Glutamatergic neuron (in vitro differentiated cells): ENCODE data around the gene TMC1. TPM values are rescaled to one million over a fixed set of nuclear protein-coding genes. Genes with fewer than 3 reads are reported as not detected.

Experiments
- DNase-seq: peaks from one replicate; pipeline ENCODE4 v3.0.0; 2022
- H3K27ac Mint-ChIP-seq: one replicate; pipeline ENCODE4 v1.8.0; 2020; ENCODE audit warnings: mild to moderate bottlenecking, mixed read lengths, inconsistent platforms; ENCODE audit not compliant: unreplicated experiment
- H3K27me3 Mint-ChIP-seq: one replicate; pipeline ENCODE4 v1.8.0; 2020; ENCODE audit warnings: mild to moderate bottlenecking, moderate library complexity, mixed read lengths, inconsistent platforms; ENCODE audit not compliant: unreplicated experiment
- H3K36me3 Mint-ChIP-seq: one replicate; pipeline ENCODE4 v1.8.0; 2020; ENCODE audit warnings: mild to moderate bottlenecking, mixed read lengths, inconsistent platforms; ENCODE audit not compliant: unreplicated experiment
- H3K4me1 Mint-ChIP-seq: one replicate; pipeline ENCODE4 v1.8.0; 2020; ENCODE audit warnings: mild to moderate bottlenecking, low read depth, mixed read lengths, inconsistent platforms; ENCODE audit not compliant: unreplicated experiment
- H3K4me3 Mint-ChIP-seq: one replicate; pipeline ENCODE4 v1.8.0; 2020; ENCODE audit warnings: mild to moderate bottlenecking, mixed read lengths, inconsistent platforms; ENCODE audit not compliant: unreplicated experiment
- H3K9me3 Mint-ChIP-seq: one replicate; pipeline ENCODE4 v1.8.0; 2020; ENCODE audit warnings: mild to moderate bottlenecking, moderate library complexity, mixed read lengths, inconsistent platforms; ENCODE audit not compliant: unreplicated experiment
- CTCF ChIP-seq: fragments of 200-600 bp; sonication (generic); IDR thresholded peaks from one replicate; pipeline ENCODE4 v1.5.0; 2021; ENCODE audit not compliant: partially characterized antibody, unreplicated experiment
- total RNA-seq: library from RNA; stranded (reverse); fragmentation: NEBNext Ultra II Directional; extraction: Animal tissue kit (Norgen Biotek cat#: 25700); gene quantifications from one replicate; pipeline ENCODE4 v1.2.1, GENCODE V29; 2021; ENCODE audit not compliant: unreplicated experiment

Gene TMC1
- total RNA-seq, 1 donor from 2014 or later: not detected

- Mint-ChIP-seq H3K36me3 (no peaks in the 10 kb centered on the region), H3K27ac (no peak overlapping the region), H3K27me3 (no peaks in the 10 kb centered on the region), H3K4me3 (no peak overlapping the region), H3K4me1 (no peaks in the 10 kb centered on the region), H3K9me3 (no peaks in the 10 kb centered on the region)
- TF ChIP-seq CTCF: no peak
- DNase-seq: no peak
These were observed 363.1 kb downstream of the TMC1 start for GRCh38 chr9:72884508-72884907.

Other genes with a start within 250 kb of the TMC1 start
- gene ZFAND5, start 156.4 kb upstream of the TMC1 start, total RNA-seq: 218 TPM